H1 (cell line): ENCODE results near the gene COLEC12. TPM values are rescaled to one million over a fixed set of nuclear protein-coding genes. Genes with fewer than 3 reads are reported as not detected.

Experiments
- CTCF ChIA-PET: fragments of 300-600 bp; sonication (Branson Sonifier 250); formaldehyde crosslinking; loops from one replicate; lab custom pipeline; 2021; ENCODE audit not compliant: partially characterized antibody; lab: Charles Lee
- POLR2A ChIA-PET: fragments of 300-600 bp; sonication (Branson Sonifier 250); formaldehyde crosslinking; loops from one replicate; lab custom pipeline; 2021; ENCODE audit warnings: inconsistent platforms; ENCODE audit not compliant: partially characterized antibody; lab: Charles Lee
- DNase-seq, 2 experiments: peaks; one replicate each; pipeline versions ENCODE4 v3.0.0 to v3.0.0-alpha.2; 2010 to 2022; ENCODE audit warnings: low spot score in 2 of 2, low read depth in 1 of 2, mixed read lengths in 1 of 2
- FAIRE-seq: peaks from 2 replicates; lab custom pipeline; 2011; peaks lifted over from hg19 to GRCh38; lab: Jason Lieb, UNC
- H2AFZ ChIP-seq: 2 replicates; pipeline ENCODE4 v1.8.1; 2012; ENCODE audit warnings: low read length, inconsistent platforms
- H2AK5ac ChIP-seq: 2 replicates; pipeline ENCODE4 v1.6.1; 2013; ENCODE audit warnings: low read depth, low read length
- H2BK120ac ChIP-seq: replicated peaks from 2 replicates; pipeline ENCODE3; 2013; ENCODE audit warnings: low read depth, low read length, inconsistent platforms
- H2BK12ac ChIP-seq: 2 replicates; pipeline ENCODE4 v1.6.1; 2013; ENCODE audit warnings: low read depth, low read length
- H2BK15ac ChIP-seq: 2 replicates; pipeline ENCODE4 v1.6.1; 2013; ENCODE audit warnings: low read length
- H2BK20ac ChIP-seq: 2 replicates; pipeline ENCODE4 v1.6.1; 2013; ENCODE audit warnings: low read length
- H2BK5ac ChIP-seq: 2 replicates; pipeline ENCODE4 v1.6.1; 2013; ENCODE audit warnings: low read depth, low read length
- H3K14ac ChIP-seq: 2 replicates; pipeline ENCODE4 v1.6.1; 2013; ENCODE audit warnings: inconsistent platforms; ENCODE audit not compliant: insufficient read length
- H3K18ac ChIP-seq: 2 replicates; pipeline ENCODE4 v1.6.1; 2013; ENCODE audit warnings: low read length; ENCODE audit errors: extremely low read depth
- H3K23ac ChIP-seq: 2 replicates; pipeline ENCODE4 v1.6.1; 2013; ENCODE audit warnings: inconsistent platforms; ENCODE audit not compliant: insufficient read length
- H3K23me2 ChIP-seq: 2 replicates; pipeline ENCODE4 v1.6.1; 2013; ENCODE audit warnings: low read depth, low read length
- H3K27ac ChIP-seq: 2 replicates; pipeline ENCODE4 v1.6.1; 2011; ENCODE audit warnings: low read depth, low read length, inconsistent platforms
- H3K27me3 ChIP-seq, 4 experiments: replicated peaks in 1 of 4; 1 replicate in 1 of 4; 2 replicates in 3 of 4; pipeline versions ENCODE4 v1.6.1 to v1.8.1; 2011 to 2013; ENCODE audit warnings: low read length in 3 of 4, mild to moderate bottlenecking in 3 of 4, inconsistent platforms in 2 of 4, mixed read lengths in 2 of 4, moderate library complexity in 1 of 4; ENCODE audit not compliant: control insufficient read depth in 3 of 4, insufficient read depth in 3 of 4; ENCODE audit errors: extremely low read depth in 1 of 4
- H3K36me3 ChIP-seq, 4 experiments: 2 replicates each; pipeline versions ENCODE4 v1.6.1 to v1.8.1; 2011 to 2013; ENCODE audit warnings: mild to moderate bottlenecking in 4 of 4, low read length in 3 of 4, moderate library complexity in 2 of 4, control low read depth in 1 of 4, inconsistent platforms in 1 of 4; ENCODE audit not compliant: insufficient read depth in 4 of 4, control insufficient read depth in 2 of 4
- H3K4ac ChIP-seq: replicated peaks from 2 replicates; pipeline ENCODE3; 2013; ENCODE audit warnings: low read length, low read depth, mixed read lengths, inconsistent platforms; ENCODE audit not compliant: insufficient read length
- H3K4me1 ChIP-seq, 4 experiments: replicated peaks in 1 of 4; 1 replicate in 1 of 4; 2 replicates in 3 of 4; pipeline versions ENCODE4 v1.6.1 to v1.8.1; 2011 to 2013; ENCODE audit warnings: low read length in 3 of 4, inconsistent platforms in 2 of 4, mixed read lengths in 1 of 4; ENCODE audit not compliant: insufficient read depth in 4 of 4, control insufficient read depth in 3 of 4
- H3K4me2 ChIP-seq, 2 experiments: 2 replicates each; pipeline versions ENCODE4 v1.6.1 to v1.8.1; 2011 to 2013; ENCODE audit warnings: low read depth in 2 of 2, low read length in 2 of 2, control low read depth in 1 of 2, inconsistent platforms in 1 of 2, mild to moderate bottlenecking in 1 of 2; ENCODE audit not compliant: insufficient read depth in 1 of 2
- H3K4me3 ChIP-seq, 4 experiments: fragments of 200-600, 300-600 bp in 1 of 4; sonication (generic), shearing (Covaris generic), sonication (Bioruptor Twin) in 1 of 4; 2 replicates each; pipeline versions ENCODE4 v1.5.1 to v1.8.1; 2011 to 2016; ENCODE audit warnings: low read length in 4 of 4, low read depth in 3 of 4, control low read depth in 2 of 4, inconsistent platforms in 2 of 4, mild to moderate bottlenecking in 2 of 4, mixed read lengths in 1 of 4, moderate library complexity in 1 of 4; ENCODE audit not compliant: insufficient read depth in 2 of 4; ENCODE audit errors: extremely low read depth in 1 of 4
- H3K56ac ChIP-seq: replicated peaks from 2 replicates; pipeline ENCODE3; 2013; ENCODE audit warnings: low read depth, mild to moderate bottlenecking, mixed read lengths, low read length, inconsistent platforms; ENCODE audit not compliant: insufficient read length
- H3K79me1 ChIP-seq: 2 replicates; pipeline ENCODE4 v1.6.1; 2013; ENCODE audit warnings: low read depth, low read length, control low read depth
- H3K79me2 ChIP-seq, 2 experiments: 2 replicates each; pipeline versions ENCODE4 v1.6.1 to v1.8.1; 2012 to 2013; ENCODE audit warnings: low read length in 2 of 2, mild to moderate bottlenecking in 2 of 2, inconsistent platforms in 1 of 2; ENCODE audit not compliant: insufficient read depth in 2 of 2, control insufficient read depth in 1 of 2
- H3K9ac ChIP-seq, 4 experiments: replicated peaks in 1 of 4; 1 replicate in 1 of 4; 2 replicates in 3 of 4; pipeline versions ENCODE4 v1.6.1 to v1.8.1; 2011 to 2013; ENCODE audit warnings: low read depth in 3 of 4, low read length in 3 of 4, control low read depth in 2 of 4, mild to moderate bottlenecking in 2 of 4, moderate library complexity in 2 of 4, inconsistent platforms in 1 of 4; ENCODE audit errors: extremely low read depth in 1 of 4
- H3K9me3 ChIP-seq, 2 experiments: 2 replicates each; pipeline versions ENCODE4 v1.6.1 to v1.8.1; 2012 to 2013; ENCODE audit warnings: mild to moderate bottlenecking in 2 of 2, moderate library complexity in 2 of 2, control low read depth in 1 of 2, inconsistent platforms in 1 of 2, low read depth in 1 of 2, low read length in 1 of 2, mixed read lengths in 1 of 2; ENCODE audit not compliant: insufficient read depth in 2 of 2
- H4K20me1 ChIP-seq, 2 experiments: replicated peaks in 1 of 2; 2 replicates each; pipeline versions ENCODE3 to v1.8.1; 2011 to 2013; ENCODE audit warnings: inconsistent platforms in 2 of 2, low read length in 2 of 2, mild to moderate bottlenecking in 1 of 2; ENCODE audit not compliant: insufficient read depth in 2 of 2, control insufficient read depth in 1 of 2
- H4K5ac ChIP-seq: 2 replicates; pipeline ENCODE4 v1.6.1; 2013; ENCODE audit warnings: low read length, low read depth, mixed read lengths, inconsistent platforms; ENCODE audit not compliant: insufficient read length
- H4K8ac ChIP-seq: 2 replicates; pipeline ENCODE4 v1.8.0; 2013; ENCODE audit warnings: mild to moderate bottlenecking, moderate library complexity, low read length, inconsistent platforms; ENCODE audit not compliant: insufficient read depth; ENCODE audit errors: extremely low read depth
- H4K91ac ChIP-seq: replicated peaks from 2 replicates; pipeline ENCODE3; 2013; ENCODE audit warnings: low read length, mixed read lengths, inconsistent platforms; ENCODE audit not compliant: insufficient read length
- CEBPB ChIP-seq: IDR thresholded peaks from 2 replicates; pipeline ENCODE4 v1.6.1; 2012; ENCODE audit warnings: low read depth, low read length
- POLR2AphosphoS5 ChIP-seq: IDR thresholded peaks from 2 replicates; pipeline ENCODE4 v1.6.1; 2011; ENCODE audit warnings: low read depth, low read length
- RNF2 ChIP-seq: fragments of 200-900, 300-1000 bp; sonication (generic); IDR thresholded peaks from 2 replicates; pipeline ENCODE4 v1.7.1; 2016; ENCODE audit warnings: borderline replicate concordance, low read depth, mild to moderate bottlenecking, antibody characterized with exemption, low read length; ENCODE audit not compliant: poor library complexity, severe bottlenecking; ENCODE audit errors: missing control alignments
- SIRT6 ChIP-seq: IDR thresholded peaks from one replicate; pipeline ENCODE4 v1.7.1; 2012; ENCODE audit warnings: low read length, inconsistent platforms
- WGBS, 2 experiments: shearing (Covaris generic) in 1 of 2; methylation state at CpG; one replicate each; pipeline versions ENCODE4 v1.1.6 to v1.1.7; 2013 to 2015; ENCODE audit warnings: low lambda C conversion rate in 2 of 2, mixed read lengths in 2 of 2, inconsistent platforms in 1 of 2, low coverage in 1 of 2, missing lambda C conversion rate in 1 of 2; ENCODE audit not compliant: insufficient replicate concordance in 2 of 2, insufficient coverage in 1 of 2, insufficient read length in 1 of 2; ENCODE audit errors: extremely low coverage in 1 of 2, missing lambda C conversion rate in 1 of 2; 5-methylcytosine and 5-hydroxymethylcytosine counted together
- polyA plus RNA-seq, 7 experiments: library from polyadenylated mRNA; depleted of rRNA in 3 of 7; stranded (reverse) in 5 of 7; unstranded in 2 of 7; fragments of >200 nt in 5 of 7; fragments of 200-250 nt in 2 of 7; gene quantifications; 1 replicate in 5 of 7; 2 replicates in 1 of 7; 4 replicates in 1 of 7; pipeline versions ENCODE4 v1.2.1 to v1.2.3, GENCODE V29; 2011 to 2013; ENCODE audit warnings: missing spikeins in 2 of 7, mixed read lengths in 2 of 7
- total RNA-seq: library from RNA; stranded (reverse); fragmentation: NEBNext Ultra II Directional; extraction: Animal tissue kit (Norgen Biotek cat#: 25700); gene quantifications from 2 replicates; pipeline ENCODE4 v1.2.1, GENCODE V29; 2021

Gene COLEC12
- total and polyA plus RNA-seq, 2 of the 8 experiments (the other 6 are each of a cell fraction or from before 2014, with no cell fraction given), result 0.44 to 2.3 TPM

- no peak overlapping the region for H2AK5ac ChIP-seq
- H3K4me2 ChIP-seq, result no peak overlapping the region
- 80% methylated on average over 2 of the region's 2 CpGs; no CpG with 5 or more reads in 1 of the 2 experiments for WGBS, 2 experiments
- TF ChIP-seq RNF2, result no peak
- TF ChIP-seq CEBPB, result no peak
- TF ChIP-seq SIRT6, result no peak
- TF ChIP-seq POLR2AphosphoS5, result no peak
- H3K27ac ChIP-seq, result no peak overlapping the region
- H3K23me2 ChIP-seq, result no peaks in the 10 kb centered on the region
- no peak overlapping the region for H2BK5ac ChIP-seq
- peaks cover 0 to 4% of the 10 kb centered on the region in 2 experiments; a peak in 1 of 4 replicates for H3K9me3 ChIP-seq
- DNase-seq (no peak), FAIRE-seq (no peak)
- ChIA-PET POLR2A (no interaction called here), CTCF (interaction anchor here (0.6 kb wide), 1 partner anchor 185 kb away, joined by 3 read pairs; no protein-coding TSS in a partner anchor)
- no peak overlapping the region for H3K4ac ChIP-seq
- no peaks in the 10 kb centered on the region for H3K27me3 ChIP-seq
- no peaks in the 10 kb centered on the region for H3K79me2 ChIP-seq
- H4K20me1 ChIP-seq, result no peaks in the 10 kb centered on the region
- H3K56ac ChIP-seq, result no peak overlapping the region
- no peaks in the 10 kb centered on the region for H3K36me3 ChIP-seq
- no peak overlapping the region for H3K14ac ChIP-seq
- H2BK120ac ChIP-seq, result no peak overlapping the region
- no peak overlapping the region for H2BK12ac ChIP-seq
- no peak overlapping the region for H3K9ac ChIP-seq
- H3K4me3 ChIP-seq, result no peak overlapping the region
- H3K18ac ChIP-seq, result no peak overlapping the region
- H4K5ac ChIP-seq, result no peak overlapping the region
- no peak overlapping the region for H4K91ac ChIP-seq
- H2BK15ac ChIP-seq, result no peak overlapping the region
- H3K4me1 ChIP-seq, result no peaks in the 10 kb centered on the region
- H3K79me1 ChIP-seq, result no peaks in the 10 kb centered on the region
- no peak overlapping the region for H2AFZ ChIP-seq
- H2BK20ac ChIP-seq, result no peak overlapping the region
- no peak overlapping the region for H3K23ac ChIP-seq
- no peak overlapping the region for H4K8ac ChIP-seq
Measured at GRCh38 chr18:438571-438970, 61.9 kb downstream of the COLEC12 start.
